ENCODE data around the gene MLYCD.
A peak's percentile ranks its signal among the peaks of the same experiment; 100 is the strongest.

The MLYCD gene

DNA sequence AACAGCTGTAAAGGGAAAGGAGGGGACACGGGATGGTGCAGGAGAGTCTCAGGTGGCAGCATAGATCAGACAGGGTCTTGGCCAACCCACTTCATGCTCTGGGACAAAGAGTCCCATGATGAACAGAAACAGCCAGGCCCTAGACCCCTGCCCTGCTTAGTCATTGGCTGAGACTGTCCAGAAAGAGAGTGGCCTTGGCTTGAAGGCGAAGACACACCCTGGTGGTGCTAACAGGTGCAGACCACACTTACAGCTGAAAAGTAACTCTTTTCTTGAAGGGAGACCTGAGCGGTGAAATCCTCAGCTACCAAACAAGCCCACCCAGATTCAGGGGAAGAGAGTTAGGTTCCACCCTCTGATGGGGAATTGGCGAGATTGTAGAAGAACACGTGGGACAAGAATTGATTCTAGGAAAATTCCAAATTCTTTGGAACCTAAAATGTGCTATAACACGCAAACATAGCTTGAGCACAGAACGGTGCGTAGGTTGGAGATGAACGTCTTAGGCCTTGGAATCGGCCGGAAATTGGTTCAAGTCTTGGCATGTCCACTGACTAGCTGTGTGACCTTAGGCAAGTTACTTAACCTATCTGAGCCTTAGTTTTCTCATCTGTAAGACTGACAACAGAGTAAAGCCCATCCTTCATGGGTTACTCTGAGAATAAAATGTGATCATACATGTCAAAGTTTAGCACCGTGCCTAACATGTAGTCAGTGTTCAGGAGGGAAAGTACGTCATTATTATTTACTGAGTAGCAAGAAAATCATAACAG, 12.5 kb upstream of the MLYCD start:
- Mint-ChIP-seq H3K36me3 (no peaks in the 10 kb centered on the region), H3K4me3 (no peak overlapping the region), H3K9me3 (peaks cover 3% of the 10 kb centered on the region), H3K4me1 (no peaks in the 10 kb centered on the region), H3K27me3 (peaks cover 6% of the 10 kb centered on the region), H3K27ac (no peak overlapping the region)
- no peak for DNase-seq (ENCODE audit: low spot score in 2 of 2)
- ATAC-seq (ENCODE audit: low read depth) = no peak

- ATAC-seq (ENCODE audit: low read depth) (no peak), DNase-seq (ENCODE audit: low spot score in 2 of 2) (no peak)
Observed at GRCh38 chr16:83887080-83887479, 11.8 kb upstream of the MLYCD start.

DNA sequence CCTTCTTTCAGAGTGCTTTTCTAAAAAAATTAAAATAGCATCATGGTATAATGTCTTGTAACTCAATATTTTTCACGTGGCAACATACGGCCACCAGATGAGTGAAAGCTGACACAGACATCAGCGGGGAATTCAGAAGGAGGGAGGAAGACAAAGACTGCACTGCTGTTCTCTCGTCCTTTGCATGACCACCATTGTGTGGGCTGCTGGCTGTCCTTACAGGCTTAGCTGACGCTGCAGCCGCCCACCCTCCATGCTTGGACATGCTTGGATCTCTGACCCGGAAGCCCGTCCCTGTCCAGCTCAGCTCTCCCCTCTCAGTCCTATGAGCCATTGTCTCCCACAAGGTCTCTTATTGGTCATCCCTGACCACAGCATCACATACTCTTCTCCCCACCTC, 11.4 kb upstream of the MLYCD start:
- peaks cover 3% of the 10 kb centered on the region for H3K27me3 Mint-ChIP-seq
- H3K4me1 Mint-ChIP-seq = no peaks in the 10 kb centered on the region
- ATAC-seq (ENCODE audit: low read depth) = no peak
- H3K9me3 Mint-ChIP-seq = peaks cover 2% of the 10 kb centered on the region
- H3K4me3 Mint-ChIP-seq = no peak overlapping the region
- DNase-seq (ENCODE audit: low spot score in 2 of 2) = no peak
- peaks cover 2% of the 10 kb centered on the region for H3K36me3 Mint-ChIP-seq
- H3K27ac Mint-ChIP-seq = no peak overlapping the region

More at GRCh38 chr16:83887080-83887479, 11.8 kb upstream of the MLYCD start:
- peaks cover 2% of the 10 kb centered on the region for H3K9me3 Mint-ChIP-seq
- no peaks in the 10 kb centered on the region for H3K4me1 Mint-ChIP-seq
- no peak overlapping the region for H3K27ac Mint-ChIP-seq
- no peak overlapping the region for H3K4me3 Mint-ChIP-seq
- peaks cover 3% of the 10 kb centered on the region for H3K27me3 Mint-ChIP-seq
- peaks cover 2% of the 10 kb centered on the region for H3K36me3 Mint-ChIP-seq

GRCh38 chr16:83888672-83889044, 10.3 kb upstream of the MLYCD start:
- no peak overlapping the region for H3K27ac Mint-ChIP-seq
- peaks cover 3% of the 10 kb centered on the region for H3K27me3 Mint-ChIP-seq
- H3K9me3 Mint-ChIP-seq = peaks cover 2% of the 10 kb centered on the region
- H3K4me3 Mint-ChIP-seq = no peak overlapping the region
- peaks cover 2% of the 10 kb centered on the region for H3K36me3 Mint-ChIP-seq
- DNase-seq (ENCODE audit: low spot score in 2 of 2) = no peak
- H3K4me1 Mint-ChIP-seq = no peaks in the 10 kb centered on the region
- ATAC-seq (ENCODE audit: low read depth) = no peak

- H3K27me3 Mint-ChIP-seq = peaks cover 2% of the 10 kb centered on the region
- DNase-seq (ENCODE audit: low spot score in 2 of 2) (no peak), ATAC-seq (ENCODE audit: low read depth) (no peak)
- H3K4me3 Mint-ChIP-seq = no peak overlapping the region
- H3K27ac Mint-ChIP-seq = no peak overlapping the region
- peaks cover 2% of the 10 kb centered on the region for H3K36me3 Mint-ChIP-seq
- H3K9me3 Mint-ChIP-seq = peaks cover 2% of the 10 kb centered on the region
- H3K4me1 Mint-ChIP-seq = no peaks in the 10 kb centered on the region
Observed at GRCh38 chr16:83890359-83890758, 8.6 kb upstream of the MLYCD start.

DNA sequence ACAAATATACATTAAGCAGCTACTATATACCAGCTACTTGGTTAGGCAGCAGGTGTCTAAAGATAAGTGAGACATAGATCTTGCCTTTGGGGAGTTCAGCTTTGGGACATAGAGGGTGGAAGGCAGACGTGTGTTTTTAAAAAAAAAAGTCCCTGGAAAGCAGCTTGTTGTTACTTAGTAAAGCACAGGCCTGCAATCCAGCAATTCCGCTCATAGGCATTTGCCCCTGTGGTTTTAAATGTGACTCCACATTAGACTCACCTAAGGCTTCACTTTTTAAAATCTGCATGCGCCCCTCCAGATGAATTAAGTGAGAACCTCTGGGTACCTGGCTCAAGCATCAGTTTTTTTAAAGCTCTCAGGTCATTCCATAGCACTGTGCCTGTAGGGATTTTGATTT, 7.2 kb upstream of the MLYCD start:
- no peaks in the 10 kb centered on the region for H3K4me1 Mint-ChIP-seq
- H3K4me3 Mint-ChIP-seq = no peak overlapping the region
- H3K27me3 Mint-ChIP-seq = peaks cover 2% of the 10 kb centered on the region
- peaks cover 2% of the 10 kb centered on the region for H3K9me3 Mint-ChIP-seq
- no peak for DNase-seq (ENCODE audit: low spot score in 2 of 2)
- peaks cover 2% of the 10 kb centered on the region for H3K36me3 Mint-ChIP-seq
- H3K27ac Mint-ChIP-seq = no peak overlapping the region
- ATAC-seq (ENCODE audit: low read depth) = no peak

GRCh38 chr16:83895243-83895642, 3.7 kb upstream of the MLYCD start:
- DNase-seq (ENCODE audit: low spot score in 2 of 2) = no peak
- H3K36me3 Mint-ChIP-seq = peaks cover 2% of the 10 kb centered on the region
- peaks cover 2% of the 10 kb centered on the region for H3K9me3 Mint-ChIP-seq
- ATAC-seq (ENCODE audit: low read depth) = no peak
- H3K4me3 Mint-ChIP-seq = no peak overlapping the region
- H3K27ac Mint-ChIP-seq = no peak overlapping the region
- H3K4me1 Mint-ChIP-seq = peaks cover 11% of the 10 kb centered on the region
- peaks cover 2% of the 10 kb centered on the region for H3K27me3 Mint-ChIP-seq

DNA sequence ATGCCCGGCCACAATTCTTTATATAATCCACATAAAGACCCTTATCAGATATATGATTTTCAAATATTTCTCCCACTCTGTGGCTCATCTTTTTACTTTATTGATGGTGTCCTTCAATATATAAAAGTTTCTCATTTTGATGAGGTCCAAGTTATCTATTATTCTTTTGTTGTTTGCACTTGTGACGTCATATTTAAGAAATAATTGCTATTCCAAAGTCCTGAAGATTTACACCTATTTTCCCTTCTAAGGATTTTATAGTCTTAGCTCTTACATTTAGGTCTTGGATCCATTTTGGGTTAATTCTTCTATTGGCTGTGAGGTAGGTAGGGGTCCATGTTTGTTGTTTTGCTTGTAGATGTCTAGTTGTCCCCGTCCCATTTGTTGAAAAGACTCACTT, 3.0 kb upstream of the MLYCD start:
- Mint-ChIP-seq H3K4me1 (peaks cover 15% of the 10 kb centered on the region), H3K27me3 (no peaks in the 10 kb centered on the region), H3K27ac (no peak overlapping the region), H3K9me3 (peaks cover 2% of the 10 kb centered on the region), H3K36me3 (peaks cover 2% of the 10 kb centered on the region), H3K4me3 (no peak overlapping the region)
- ATAC-seq (ENCODE audit: low read depth) (no peak), DNase-seq (ENCODE audit: low spot score in 2 of 2) (no peak)

- no peaks in the 10 kb centered on the region for H3K9me3 Mint-ChIP-seq
- peaks cover 28% of the 10 kb centered on the region for H3K4me1 Mint-ChIP-seq
- H3K27ac Mint-ChIP-seq = peak overlapping the region; percentile 87
- peak; percentile 20 to 35 for DNase-seq (ENCODE audit: low spot score in 2 of 2)
- ATAC-seq (ENCODE audit: low read depth) = peak; percentile 59
- H3K27me3 Mint-ChIP-seq = no peaks in the 10 kb centered on the region
- H3K36me3 Mint-ChIP-seq = peaks cover 5% of the 10 kb centered on the region
- H3K4me3 Mint-ChIP-seq = peak overlapping the region; percentile 95
Observed at GRCh38 chr16:83899272-83899897, 470 bp downstream of the MLYCD start.

DNA sequence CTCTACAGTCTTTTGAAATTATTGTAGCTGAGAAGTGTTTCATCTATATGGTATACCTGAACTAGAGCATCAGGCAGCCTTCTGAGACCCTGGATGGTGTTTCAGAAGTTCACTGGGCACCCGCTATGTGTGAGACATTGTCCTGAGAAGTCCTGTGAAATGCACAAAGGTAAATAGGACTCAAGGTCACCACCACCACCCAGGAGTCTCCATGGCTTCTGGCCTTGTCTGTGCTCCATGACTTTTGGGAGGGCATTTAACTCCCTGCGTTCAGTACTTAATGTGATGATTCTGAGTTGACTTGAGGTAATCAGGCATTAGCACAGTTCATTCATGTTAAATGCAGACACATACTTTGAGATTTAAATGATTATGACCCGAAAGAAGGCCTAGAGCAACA, 1.1 kb downstream of the MLYCD start:
- peaks cover 5% of the 10 kb centered on the region for H3K36me3 Mint-ChIP-seq
- no peaks in the 10 kb centered on the region for H3K9me3 Mint-ChIP-seq
- no peak for DNase-seq (ENCODE audit: low spot score in 2 of 2)
- H3K27me3 Mint-ChIP-seq = no peaks in the 10 kb centered on the region
- H3K4me3 Mint-ChIP-seq = peak overlapping the region; percentile 95
- peaks cover 28% of the 10 kb centered on the region for H3K4me1 Mint-ChIP-seq
- ATAC-seq (ENCODE audit: low read depth) = no peak
- H3K27ac Mint-ChIP-seq = peak overlapping the region; percentile 87

GRCh38 chr16:83900571-83900970, 1.7 kb downstream of the MLYCD start:
- Mint-ChIP-seq H3K4me3 (peak overlapping the region; percentile 21), H3K36me3 (peaks cover 5% of the 10 kb centered on the region), H3K9me3 (no peaks in the 10 kb centered on the region), H3K4me1 (peaks cover 28% of the 10 kb centered on the region), H3K27ac (no peak overlapping the region), H3K27me3 (no peaks in the 10 kb centered on the region)
- DNase-seq (ENCODE audit: low spot score in 2 of 2) = no peak
- ATAC-seq (ENCODE audit: low read depth) = no peak

DNA sequence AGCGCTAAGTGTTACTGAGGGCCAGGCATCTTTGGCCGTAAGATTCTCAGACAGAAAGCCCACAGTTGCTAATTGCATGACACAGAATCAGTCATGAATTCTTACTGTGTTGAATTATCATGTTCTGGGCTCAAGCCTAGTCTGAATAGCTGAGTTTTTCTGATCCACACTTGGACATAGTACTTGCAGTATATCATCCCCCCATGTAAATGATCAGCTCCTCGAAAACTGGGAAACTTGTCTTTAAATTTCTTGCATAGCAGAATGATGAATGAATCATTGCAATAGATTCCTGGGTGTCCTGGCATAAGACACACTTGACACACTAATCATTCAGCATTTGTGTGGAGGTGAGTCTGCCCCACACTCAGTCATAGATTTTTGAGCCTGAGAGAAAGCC, 2.2 kb downstream of the MLYCD start:
- Mint-ChIP-seq H3K36me3 (peaks cover 5% of the 10 kb centered on the region), H3K9me3 (no peaks in the 10 kb centered on the region), H3K27me3 (no peaks in the 10 kb centered on the region), H3K4me3 (peak overlapping the region; percentile 21), H3K27ac (no peak overlapping the region), H3K4me1 (peaks cover 28% of the 10 kb centered on the region)
- no peak for ATAC-seq (ENCODE audit: low read depth)
- no peak for DNase-seq (ENCODE audit: low spot score in 2 of 2)

DNA sequence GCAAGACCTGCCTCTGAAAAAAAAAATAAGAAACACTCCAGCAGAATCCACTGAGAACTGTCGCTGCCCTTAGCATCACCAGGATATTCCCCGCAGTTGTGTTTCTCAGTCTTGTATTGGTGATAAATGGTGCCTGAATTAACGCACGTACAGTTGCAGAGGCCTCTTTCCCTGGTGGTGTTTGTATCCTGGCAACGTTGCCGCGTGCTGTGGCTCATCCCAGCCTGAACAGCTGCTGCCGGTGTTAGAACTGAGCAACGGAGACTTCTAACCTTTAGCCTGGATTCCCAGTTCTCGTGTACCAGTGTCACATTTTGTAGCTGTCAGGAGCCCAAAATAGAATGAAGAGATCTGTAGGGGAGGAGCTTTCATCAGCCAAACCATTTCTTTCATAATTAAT, 4.8 kb downstream of the MLYCD start:
- ATAC-seq (ENCODE audit: low read depth) = no peak
- Mint-ChIP-seq H3K27ac (no peak overlapping the region), H3K9me3 (no peaks in the 10 kb centered on the region), H3K36me3 (peaks cover 15% of the 10 kb centered on the region), H3K4me1 (peaks cover 23% of the 10 kb centered on the region), H3K4me3 (no peak overlapping the region), H3K27me3 (no peaks in the 10 kb centered on the region)
- no peak for DNase-seq (ENCODE audit: low spot score in 2 of 2)

- Mint-ChIP-seq H3K9me3 (no peaks in the 10 kb centered on the region), H3K36me3 (peaks cover 25% of the 10 kb centered on the region)
Observed at GRCh38 chr16:83906683-83907082, 7.8 kb downstream of the MLYCD start.

GRCh38 chr16:83907111-83907510, 8.2 kb downstream of the MLYCD start:
- no peak for DNase-seq (ENCODE audit: low spot score in 2 of 2)
- H3K36me3 Mint-ChIP-seq = peaks cover 27% of the 10 kb centered on the region
- ATAC-seq (ENCODE audit: low read depth) = no peak
- no peak overlapping the region for H3K27ac Mint-ChIP-seq
- no peaks in the 10 kb centered on the region for H3K27me3 Mint-ChIP-seq
- no peak overlapping the region for H3K4me3 Mint-ChIP-seq
- H3K4me1 Mint-ChIP-seq = peaks cover 4% of the 10 kb centered on the region
- no peaks in the 10 kb centered on the region for H3K9me3 Mint-ChIP-seq

More at GRCh38 chr16:83906683-83907082, 7.8 kb downstream of the MLYCD start:
- ATAC-seq (ENCODE audit: low read depth) (no peak), DNase-seq (ENCODE audit: low spot score in 2 of 2) (no peak)
- H3K4me1 Mint-ChIP-seq = peaks cover 7% of the 10 kb centered on the region
- H3K27ac Mint-ChIP-seq = no peak overlapping the region
- no peak overlapping the region for H3K4me3 Mint-ChIP-seq
- no peaks in the 10 kb centered on the region for H3K27me3 Mint-ChIP-seq

Data from memory B cell (primary cell).